ENCODE data around the gene TNIP3.

GRCh38 chr4:121183361-121183760 is 19.2 kb upstream of the TNIP3 start:
- TF ChIP-seq EP300 (IDR thresholded peaks at IDR 0.05) (no peak), CTCF (IDR thresholded peaks at IDR 0.05) (no peak), POLR2A (IDR thresholded peaks at IDR 0.05) (no peak), POLR2AphosphoS5 (IDR thresholded peaks at IDR 0.05) (no peak)
